K562 (cell line): ENCODE results near the gene RCN2.

Source experiments
- CBX1 ChIP-seq: sonication (generic); IDR thresholded peaks from 2 replicates; pipeline ENCODE4 v1.6.1; 2016; ENCODE audit warnings: antibody characterized with exemption, low read depth, mild to moderate bottlenecking
- CEBPB ChIP-seq: fragments of 450-650 bp; IDR thresholded peaks from 2 replicates; pipeline ENCODE4 v1.6.1; 2016; ENCODE audit warnings: missing genetic modification characterization, missing compliant biosample characterization
- ELF4 ChIP-seq: fragments of 450-650 bp; formaldehyde crosslinking; IDR thresholded peaks from 2 replicates; pipeline ENCODE4 v1.4.0; 2022; ENCODE audit warnings: missing genetic modification characterization
- ILK ChIP-seq: fragments of 450-650 bp; IDR thresholded peaks from 2 replicates; pipeline ENCODE4 v1.6.1; 2016; ENCODE audit warnings: missing genetic modification characterization, low read depth, mild to moderate bottlenecking, missing compliant biosample characterization, moderate library complexity, borderline replicate concordance
- KLF16 ChIP-seq: IDR thresholded peaks from 2 replicates; pipeline ENCODE4 v1.6.1; 2016; ENCODE audit warnings: antibody characterized with exemption
- MYBL2 ChIP-seq, 2 experiments: fragments of 450-650 bp in 1 of 2; sonication (generic) in 1 of 2; formaldehyde crosslinking in 1 of 2; IDR thresholded peaks; 2 replicates each; pipeline versions ENCODE4 v1.6.1 to v1.8.1; 2017 to 2022; ENCODE audit warnings: borderline replicate concordance in 1 of 2, inconsistent platforms in 1 of 2, low read depth in 1 of 2, mild to moderate bottlenecking in 1 of 2, missing genetic modification reagents in 1 of 2, moderate library complexity in 1 of 2
- NRF1 ChIP-seq, 2 experiments: fragments of 450-650 bp; IDR thresholded peaks in 1 of 2; conservative IDR thresholded peaks in 1 of 2; 2 replicates each; pipeline ENCODE4 v1.6.1; 2014; ENCODE audit warnings: mild to moderate bottlenecking in 2 of 2
- PHB2 ChIP-seq: fragments of 450-650 bp; IDR thresholded peaks from 2 replicates; pipeline ENCODE4 v1.6.1; 2017; ENCODE audit warnings: low read depth
- POLR2A ChIP-seq: fragments of 450-650 bp; conservative IDR thresholded peaks from 2 replicates; pipeline ENCODE4 v1.6.1; 2016
- ZNF140 ChIP-seq: fragments of 250-450 bp; sonication (Bioruptor Pico); IDR thresholded peaks from 2 replicates; pipeline ENCODE4 v1.8.0; 2021; ENCODE audit warnings: moderate library complexity, mild to moderate bottlenecking, inconsistent platforms
- ZNF699 ChIP-seq: fragments of 250-450 bp; sonication (Bioruptor Pico); IDR thresholded peaks from 2 replicates; pipeline ENCODE4 v1.8.0; 2021; ENCODE audit warnings: mild to moderate bottlenecking, moderate library complexity; ENCODE audit not compliant: insufficient replicate concordance
- TF ChIP-seq, protein P1 (sequence below): sonication (generic); formaldehyde crosslinking; IDR thresholded peaks from 2 replicates; pipeline ENCODE4 v1.4.0; 2020; ENCODE audit warnings: mild to moderate bottlenecking, missing genetic modification reagents
- TF ChIP-seq, protein P2 (sequence below): fragments of 450-650 bp; formaldehyde crosslinking; IDR thresholded peaks from 2 replicates; pipeline ENCODE4 v1.4.0; 2020; ENCODE audit warnings: mild to moderate bottlenecking, mixed read lengths

DNA sequence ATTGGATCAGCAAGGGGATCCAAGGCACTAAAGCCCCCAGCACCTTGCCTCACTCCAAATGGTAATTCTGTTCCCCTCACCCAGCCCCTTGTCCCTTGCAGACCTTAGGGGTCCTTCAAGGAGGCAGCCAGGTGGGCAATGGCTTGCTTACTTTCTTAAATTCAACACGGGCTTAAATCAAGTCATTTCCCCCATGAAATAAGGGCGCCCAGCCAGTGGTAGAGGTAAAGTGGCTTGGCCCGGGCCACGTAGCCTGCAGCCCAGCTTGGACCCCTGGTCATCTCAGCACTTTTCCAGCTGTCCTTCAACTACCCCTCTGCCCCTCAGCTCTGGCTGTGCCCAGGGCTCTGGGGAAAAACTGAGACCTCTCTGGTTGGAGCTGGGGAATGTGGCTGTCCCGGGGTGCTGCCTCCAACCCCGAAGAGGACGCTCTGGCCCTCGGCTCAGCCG lies 64.6 kb downstream of the RCN2 start:
- TF ChIP-seq CBX1, result no peak
- TF ChIP-seq, protein P1, sequence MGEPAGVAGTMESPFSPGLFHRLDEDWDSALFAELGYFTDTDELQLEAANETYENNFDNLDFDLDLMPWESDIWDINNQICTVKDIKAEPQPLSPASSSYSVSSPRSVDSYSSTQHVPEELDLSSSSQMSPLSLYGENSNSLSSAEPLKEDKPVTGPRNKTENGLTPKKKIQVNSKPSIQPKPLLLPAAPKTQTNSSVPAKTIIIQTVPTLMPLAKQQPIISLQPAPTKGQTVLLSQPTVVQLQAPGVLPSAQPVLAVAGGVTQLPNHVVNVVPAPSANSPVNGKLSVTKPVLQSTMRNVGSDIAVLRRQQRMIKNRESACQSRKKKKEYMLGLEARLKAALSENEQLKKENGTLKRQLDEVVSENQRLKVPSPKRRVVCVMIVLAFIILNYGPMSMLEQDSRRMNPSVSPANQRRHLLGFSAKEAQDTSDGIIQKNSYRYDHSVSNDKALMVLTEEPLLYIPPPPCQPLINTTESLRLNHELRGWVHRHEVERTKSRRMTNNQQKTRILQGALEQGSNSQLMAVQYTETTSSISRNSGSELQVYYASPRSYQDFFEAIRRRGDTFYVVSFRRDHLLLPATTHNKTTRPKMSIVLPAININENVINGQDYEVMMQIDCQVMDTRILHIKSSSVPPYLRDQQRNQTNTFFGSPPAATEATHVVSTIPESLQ, result no peak
- TF ChIP-seq CEBPB (tag), result no peak
- TF ChIP-seq ELF4 (CRISPR knock-in tag), result no peak
- no peak for TF ChIP-seq PHB2
- TF ChIP-seq, protein P2, sequence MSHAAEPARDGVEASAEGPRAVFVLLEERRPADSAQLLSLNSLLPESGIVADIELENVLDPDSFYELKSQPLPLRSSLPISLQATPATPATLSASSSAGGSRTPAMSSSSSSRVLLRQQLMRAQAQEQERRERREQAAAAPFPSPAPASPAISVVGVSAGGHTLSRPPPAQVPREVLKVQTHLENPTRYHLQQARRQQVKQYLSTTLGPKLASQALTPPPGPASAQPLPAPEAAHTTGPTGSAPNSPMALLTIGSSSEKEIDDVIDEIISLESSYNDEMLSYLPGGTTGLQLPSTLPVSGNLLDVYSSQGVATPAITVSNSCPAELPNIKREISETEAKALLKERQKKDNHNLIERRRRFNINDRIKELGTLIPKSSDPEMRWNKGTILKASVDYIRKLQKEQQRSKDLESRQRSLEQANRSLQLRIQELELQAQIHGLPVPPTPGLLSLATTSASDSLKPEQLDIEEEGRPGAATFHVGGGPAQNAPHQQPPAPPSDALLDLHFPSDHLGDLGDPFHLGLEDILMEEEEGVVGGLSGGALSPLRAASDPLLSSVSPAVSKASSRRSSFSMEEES (CRISPR knock-in tag), result no peak
- TF ChIP-seq ILK (tag), result no peak
- no peak for TF ChIP-seq POLR2A
- no peak for TF ChIP-seq ZNF699 (CRISPR knock-in tag)
- no peak for TF ChIP-seq MYBL2 (IDR thresholded peaks at IDR 0.05; ENCODE audit: low read depth)
- TF ChIP-seq MYBL2 (CRISPR knock-in tag; IDR thresholded peaks at IDR 0.05; ENCODE audit: borderline replicate concordance), result no peak
- TF ChIP-seq NRF1 (conservative IDR thresholded peaks at IDR 0.05 in 1 of 2, IDR thresholded peaks at IDR 0.05 in 1 of 2), result no peak
- TF ChIP-seq ZNF140, result no peak
- no peak for TF ChIP-seq KLF16
